ENCODE results near the gene ARHGEF33. TPM values are rescaled to one million over a fixed set of nuclear protein-coding genes. Genes with fewer than 3 reads are reported as not detected.

Gene ARHGEF33
- total RNA-seq, 1 donor from 2014 or later: 0.83 TPM

DNA sequence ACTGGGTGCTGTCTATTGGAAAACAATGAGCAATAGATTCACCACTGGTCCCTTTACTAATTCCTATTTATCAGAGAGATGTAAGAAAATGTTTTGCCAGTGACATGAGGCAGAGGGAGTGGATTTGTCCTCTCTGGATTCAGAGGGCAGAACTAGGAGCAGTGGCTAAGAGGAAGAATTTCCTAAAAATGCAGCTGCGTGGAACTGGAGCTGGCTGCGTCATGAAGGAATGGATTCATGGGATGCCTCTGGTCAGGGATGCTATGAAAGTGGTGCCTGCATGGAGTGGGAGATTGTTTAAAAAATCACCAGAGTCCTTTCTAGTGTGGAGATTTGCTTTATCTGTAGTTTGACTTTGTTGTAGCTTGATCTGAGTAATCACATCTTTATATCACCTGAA, 78.3 kb downstream of the ARHGEF33 start:
- H3K4me1 Mint-ChIP-seq: peaks cover 4% of the 10 kb centered on the region
- H3K36me3 Mint-ChIP-seq: peaks cover 1% of the 10 kb centered on the region
- H3K9me3 Mint-ChIP-seq: peaks cover 4% of the 10 kb centered on the region
- H3K27me3 Mint-ChIP-seq (ENCODE audit: low read depth): no peaks in the 10 kb centered on the region
- no peak for DNase-seq (ENCODE audit: low spot score in 2 of 2, unreplicated experiment in 2 of 2)
- no peak overlapping the region for H3K27ac Mint-ChIP-seq
- no peak overlapping the region for H3K4me3 Mint-ChIP-seq
- no peak for TF ChIP-seq CTCF (IDR thresholded peaks at IDR 0.05; ENCODE audit: unreplicated experiment)

DNA sequence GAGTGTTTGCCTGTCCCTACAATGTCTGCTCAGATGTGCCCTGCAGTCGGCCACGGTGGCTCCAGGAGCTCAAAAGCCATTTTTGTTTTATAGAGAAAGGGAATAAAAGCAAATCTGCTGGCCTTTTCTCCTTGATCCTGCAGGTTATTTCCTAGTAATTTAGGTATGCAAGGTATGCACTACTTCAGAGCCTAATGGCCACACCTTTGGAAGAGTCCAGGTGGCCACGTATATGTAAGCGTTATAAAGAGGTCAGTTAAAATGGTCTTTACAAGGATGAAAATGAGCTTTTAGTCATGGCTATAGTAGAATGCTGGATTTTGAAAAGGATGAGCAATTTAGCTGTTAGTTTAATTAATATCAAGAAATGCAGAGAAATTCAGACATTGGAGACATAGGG, 81.7 kb downstream of the ARHGEF33 start:
- Mint-ChIP-seq H3K36me3 (peaks cover 1% of the 10 kb centered on the region), H3K27ac (no peak overlapping the region), H3K9me3 (no peaks in the 10 kb centered on the region), H3K4me3 (no peak overlapping the region), H3K27me3 (ENCODE audit: low read depth) (no peaks in the 10 kb centered on the region), H3K4me1 (peaks cover 4% of the 10 kb centered on the region)
- DNase-seq (ENCODE audit: low spot score in 2 of 2, unreplicated experiment in 2 of 2): no peak
- no peak for TF ChIP-seq CTCF (IDR thresholded peaks at IDR 0.05; ENCODE audit: unreplicated experiment)

GRCh38 chr2:38973266-38973665, 83.6 kb downstream of the ARHGEF33 start:
- Mint-ChIP-seq H3K4me3 (no peak overlapping the region), H3K4me1 (no peaks in the 10 kb centered on the region), H3K9me3 (no peaks in the 10 kb centered on the region), H3K27me3 (ENCODE audit: low read depth) (no peaks in the 10 kb centered on the region), H3K27ac (no peak overlapping the region), H3K36me3 (peaks cover 1% of the 10 kb centered on the region)
- TF ChIP-seq CTCF (IDR thresholded peaks at IDR 0.05; ENCODE audit: unreplicated experiment): no peak
- no peak for DNase-seq (ENCODE audit: low spot score in 2 of 2, unreplicated experiment in 2 of 2)

- Mint-ChIP-seq H3K27ac (no peak overlapping the region), H3K4me1 (no peaks in the 10 kb centered on the region), H3K4me3 (no peak overlapping the region), H3K9me3 (no peaks in the 10 kb centered on the region), H3K27me3 (ENCODE audit: low read depth) (no peaks in the 10 kb centered on the region), H3K36me3 (peaks cover 3% of the 10 kb centered on the region)
- TF ChIP-seq CTCF (IDR thresholded peaks at IDR 0.05; ENCODE audit: unreplicated experiment): no peak
- DNase-seq (ENCODE audit: low spot score in 2 of 2, unreplicated experiment in 2 of 2): no peak
These were observed 85.4 kb downstream of the ARHGEF33 start for GRCh38 chr2:38975042-38975441.

DNA sequence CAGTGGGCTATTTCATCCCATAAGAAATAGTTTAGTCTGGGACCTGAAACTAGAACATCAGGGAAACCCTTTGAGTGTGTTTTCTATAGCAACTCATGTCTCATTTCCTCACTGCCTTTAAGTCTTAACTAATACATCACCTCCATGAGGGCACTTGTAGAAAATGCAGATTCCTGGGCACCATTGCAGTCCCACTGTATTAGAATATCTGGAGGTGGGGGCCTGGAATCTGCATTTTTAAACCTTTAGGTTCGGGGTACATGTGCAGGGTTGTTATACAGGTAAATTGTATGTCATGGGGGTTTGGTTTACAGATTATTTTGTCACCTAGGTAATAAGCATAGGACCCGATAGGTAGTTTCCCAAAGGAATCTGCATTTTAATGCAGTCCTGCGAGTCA, 87.4 kb downstream of the ARHGEF33 start:
- Mint-ChIP-seq H3K9me3 (no peaks in the 10 kb centered on the region), H3K27ac (no peak overlapping the region), H3K27me3 (ENCODE audit: low read depth) (no peaks in the 10 kb centered on the region), H3K4me1 (peaks cover 9% of the 10 kb centered on the region), H3K36me3 (peaks cover 3% of the 10 kb centered on the region), H3K4me3 (no peak overlapping the region)
- no peak for TF ChIP-seq CTCF (IDR thresholded peaks at IDR 0.05; ENCODE audit: unreplicated experiment)
- no peak for DNase-seq (ENCODE audit: low spot score in 2 of 2, unreplicated experiment in 2 of 2)

DNA sequence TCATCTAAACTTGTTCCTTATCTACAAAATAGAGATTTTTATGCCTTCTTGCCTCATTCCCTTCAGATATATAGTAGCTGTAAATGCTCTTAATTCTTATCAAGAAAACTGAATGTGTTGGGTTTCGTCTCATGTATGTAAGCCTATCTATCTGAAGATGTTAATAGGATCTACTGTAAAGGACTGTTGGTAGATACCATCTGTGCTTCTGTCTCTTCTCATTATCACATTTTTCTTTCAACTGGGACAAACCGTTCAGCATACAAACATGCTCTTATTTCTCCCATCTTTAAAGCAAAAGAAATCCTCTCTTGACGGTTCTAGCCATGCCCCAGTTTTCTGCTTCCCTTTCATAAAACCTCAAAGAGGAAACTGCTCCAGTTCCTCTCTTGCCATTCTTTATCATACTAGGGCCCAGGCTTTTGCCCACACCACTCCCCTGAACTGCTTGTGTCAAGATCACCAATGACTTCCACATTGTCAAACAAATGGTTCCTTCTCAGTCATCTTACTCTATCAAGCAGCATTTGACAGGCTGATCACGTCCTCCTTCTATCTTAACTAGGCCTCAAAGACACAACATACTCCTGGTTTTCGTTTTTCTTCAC, 88.7 kb downstream of the ARHGEF33 start:
- no peak for DNase-seq (ENCODE audit: low spot score in 2 of 2, unreplicated experiment in 2 of 2)
- H3K9me3 Mint-ChIP-seq: no peaks in the 10 kb centered on the region
- H3K27me3 Mint-ChIP-seq (ENCODE audit: low read depth): no peaks in the 10 kb centered on the region
- TF ChIP-seq CTCF (IDR thresholded peaks at IDR 0.05; ENCODE audit: unreplicated experiment): no peak
- no peak overlapping the region for H3K27ac Mint-ChIP-seq
- no peak overlapping the region for H3K4me3 Mint-ChIP-seq
- H3K36me3 Mint-ChIP-seq: peaks cover 1% of the 10 kb centered on the region
- peaks cover 11% of the 10 kb centered on the region for H3K4me1 Mint-ChIP-seq
